ENCODE data around the gene ITGA2B. TPM values are rescaled to one million over a fixed set of nuclear protein-coding genes. Genes with fewer than 3 reads are reported as not detected.
A peak's percentile ranks its signal among the peaks of the same experiment; 100 is the strongest.

The ITGA2B gene
- total and polyA plus RNA-seq, 2 of the 13 experiments (the other 11 are each of a cell fraction or from before 2014, with no cell fraction given), result 0.38 to 1.1 TPM

GRCh38 chr17:44363613-44364159 lies 25.8 kb downstream of the ITGA2B start, which contains the start of gene FAM171A2 (continued):
- 0 out of 2 replicates have a peak, but pooled peaks have one; percentile 12 for TF ChIP-seq SOX13 (IDR thresholded peaks at IDR 0.05)
- no peak; a peak in 1 of 4 replicates for TF ChIP-seq SOX13 (CRISPR knock-in tag; conservative IDR thresholded peaks at IDR 0.05 in 1 of 2, IDR thresholded peaks at IDR 0.05 in 1 of 2)
- TF ChIP-seq ELF1 (CRISPR knock-in tag; IDR thresholded peaks at IDR 0.05), result no peak
- no peak for TF ChIP-seq HNRNPK (IDR thresholded peaks at IDR 0.05; ENCODE audit: low read depth, low read length, poor library complexity, severe bottlenecking)
- no peak for TF ChIP-seq ZNF335 (CRISPR knock-in tag; IDR thresholded peaks at IDR 0.05)
- TF ChIP-seq ZNF557 (CRISPR knock-in tag; IDR thresholded peaks at IDR 0.05), result no peak
- no peak for TF ChIP-seq ZNF251 (CRISPR knock-in tag; IDR thresholded peaks at IDR 0.05)
- peak; percentile 32 for TF ChIP-seq HNRNPLL (IDR thresholded peaks at IDR 0.05; ENCODE audit: low read depth, low read length, poor library complexity, severe bottlenecking)
- TF ChIP-seq ZNF766 (CRISPR knock-in tag; IDR thresholded peaks at IDR 0.05; ENCODE audit: borderline replicate concordance), result no peak
- no peak for TF ChIP-seq YEATS4 (CRISPR knock-in tag; IDR thresholded peaks at IDR 0.05; ENCODE audit: borderline replicate concordance)
- no peak for TF ChIP-seq BORCS8-MEF2B (CRISPR knock-in tag; IDR thresholded peaks at IDR 0.05)
- TF ChIP-seq ZNF530 (CRISPR knock-in tag; IDR thresholded peaks at IDR 0.05; ENCODE audit: low read depth), result no peak
- 0 out of 2 replicates have a peak, but pooled peaks have one; percentile 17 for TF ChIP-seq MYC (CRISPR knock-in tag; IDR thresholded peaks at IDR 0.05; ENCODE audit: borderline replicate concordance)
- TF ChIP-seq NR2C2 (CRISPR knock-in tag; IDR thresholded peaks at IDR 0.05; ENCODE audit: borderline replicate concordance), result no peak
- TF ChIP-seq THYN1 (CRISPR knock-in tag; IDR thresholded peaks at IDR 0.05; ENCODE audit: borderline replicate concordance, low read depth), result no peak
- TF ChIP-seq EZH2 (conservative IDR thresholded peaks at IDR 0.05; ENCODE audit: low read depth, low read length), result no peak
- TF ChIP-seq ZNF770 (CRISPR knock-in tag; IDR thresholded peaks at IDR 0.05), result peak; percentile 17; the same call in 1 of the 2 replicates
- TF ChIP-seq, protein P1, sequence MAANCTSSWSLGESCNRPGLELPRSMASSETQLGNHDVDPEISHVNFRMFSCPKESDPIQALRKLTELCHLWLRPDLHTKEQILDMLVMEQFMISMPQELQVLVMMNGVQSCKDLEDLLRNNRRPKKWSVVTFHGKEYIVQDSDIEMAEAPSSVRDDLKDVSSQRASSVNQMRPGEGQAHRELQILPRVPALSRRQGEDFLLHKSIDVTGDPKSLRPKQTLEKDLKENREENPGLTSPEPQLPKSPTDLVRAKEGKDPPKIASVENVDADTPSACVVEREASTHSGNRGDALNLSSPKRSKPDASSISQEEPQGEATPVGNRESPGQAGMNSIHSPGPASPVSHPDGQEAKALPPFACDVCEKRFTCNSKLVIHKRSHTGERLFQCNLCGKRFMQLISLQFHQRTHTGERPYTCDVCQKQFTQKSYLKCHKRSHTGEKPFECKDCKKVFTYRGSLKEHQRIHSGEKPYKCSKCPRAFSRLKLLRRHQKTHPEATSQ (CRISPR knock-in tag; IDR thresholded peaks at IDR 0.05; ENCODE audit: borderline replicate concordance), result no peak
- TF ChIP-seq BHLHE40 (IDR thresholded peaks at IDR 0.05; ENCODE audit: low read length), result no peak
- peak; percentile 59; the same call in 1 of the 2 replicates for TF ChIP-seq HOXA3 (CRISPR knock-in tag; IDR thresholded peaks at IDR 0.05)
- no peak for TF ChIP-seq TP53 (CRISPR knock-in tag; conservative IDR thresholded peaks at IDR 0.05)
- TF ChIP-seq CENPT (CRISPR knock-in tag; IDR thresholded peaks at IDR 0.05; ENCODE audit: low read depth), result 0 out of 2 replicates have a peak, but pooled peaks have one; percentile 46
- TF ChIP-seq SP140L (CRISPR knock-in tag; IDR thresholded peaks at IDR 0.05; ENCODE audit: borderline replicate concordance), result no peak
- no peak for TF ChIP-seq ZBTB44 (CRISPR knock-in tag; IDR thresholded peaks at IDR 0.05)
- TF ChIP-seq RAD21 (CRISPR knock-in tag; IDR thresholded peaks at IDR 0.05), result peak; percentile 77
- no peak for TF ChIP-seq ATF7 (IDR thresholded peaks at IDR 0.05)
- no peak for TF ChIP-seq ATF7 (CRISPR knock-in tag; IDR thresholded peaks at IDR 0.05)
